Measurements from ENCODE around the gene LRRN2. TPM values are rescaled to one million over a fixed set of nuclear protein-coding genes. Genes with fewer than 3 reads are reported as not detected.

LRRN2 gene
- total RNA-seq, 2 donors from 2014 or later = 11.4 to 16.2 TPM

DNA sequence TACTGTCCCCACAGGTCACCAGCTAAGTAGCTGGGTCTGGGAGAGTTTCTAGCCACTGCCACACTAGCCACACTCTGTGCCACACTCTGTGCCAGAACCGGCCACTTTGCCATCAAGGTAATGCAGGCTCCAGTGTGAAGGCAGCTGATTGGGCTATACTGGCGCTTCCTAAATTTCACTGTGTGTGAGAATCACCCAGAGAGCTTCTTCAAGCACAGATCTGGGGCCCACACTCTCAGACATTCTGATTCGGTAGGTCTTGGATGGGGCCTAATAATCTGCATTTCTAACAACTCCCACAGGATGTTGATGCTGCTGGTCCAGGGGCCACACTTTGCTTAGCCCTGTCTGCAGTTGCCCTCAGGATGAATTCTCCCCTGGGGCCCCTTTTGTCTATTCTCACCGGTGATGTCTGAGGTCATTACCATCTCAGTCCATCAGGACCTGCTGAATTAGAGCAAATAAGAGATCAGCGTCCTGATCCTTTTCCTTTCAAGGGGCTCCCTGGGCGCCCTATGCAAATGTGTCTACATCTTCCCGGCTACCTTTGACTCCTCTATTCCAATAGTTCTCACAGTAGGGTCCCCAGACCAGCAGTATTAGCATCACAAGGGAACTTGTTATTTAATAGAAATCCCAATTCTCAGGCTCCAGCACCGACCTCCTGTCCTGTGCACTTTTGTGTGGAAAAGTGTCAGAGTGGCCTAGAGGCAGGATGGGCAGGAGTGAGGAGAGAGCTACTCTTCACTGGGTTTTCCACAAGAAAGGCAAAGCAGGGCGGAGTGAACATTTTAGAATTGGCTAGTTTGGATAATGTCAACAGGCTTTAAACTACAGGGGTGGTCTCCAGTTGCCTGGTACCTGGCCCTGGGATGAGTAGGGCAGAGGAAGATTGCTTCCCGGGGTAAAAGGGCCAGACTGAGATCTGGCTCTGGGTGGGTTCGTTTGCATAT is 24.7 kb upstream of the LRRN2 start:
- H3K4me3 ChIP-seq (ENCODE audit: low read length) = no peak overlapping the region
- no peaks in the 10 kb centered on the region for H3K36me3 Mint-ChIP-seq (ENCODE audit: low read depth)
- peak overlapping the region; percentile 49 for H3K27ac Mint-ChIP-seq
- peaks cover 69% of the 10 kb centered on the region for H3K4me1 Mint-ChIP-seq
- peaks cover 5% of the 10 kb centered on the region for H3K27me3 ChIP-seq (ENCODE audit: control insufficient read depth, insufficient read depth, low read length, poor library complexity, severe bottlenecking)
- no peaks in the 10 kb centered on the region for H3K9me3 Mint-ChIP-seq
- peaks cover 8% of the 10 kb centered on the region for H3K27me3 Mint-ChIP-seq (ENCODE audit: insufficient read depth)
- no peaks in the 10 kb centered on the region for H3K9me3 ChIP-seq (ENCODE audit: control insufficient read depth, low read length)
- TF ChIP-seq, protein P1, sequence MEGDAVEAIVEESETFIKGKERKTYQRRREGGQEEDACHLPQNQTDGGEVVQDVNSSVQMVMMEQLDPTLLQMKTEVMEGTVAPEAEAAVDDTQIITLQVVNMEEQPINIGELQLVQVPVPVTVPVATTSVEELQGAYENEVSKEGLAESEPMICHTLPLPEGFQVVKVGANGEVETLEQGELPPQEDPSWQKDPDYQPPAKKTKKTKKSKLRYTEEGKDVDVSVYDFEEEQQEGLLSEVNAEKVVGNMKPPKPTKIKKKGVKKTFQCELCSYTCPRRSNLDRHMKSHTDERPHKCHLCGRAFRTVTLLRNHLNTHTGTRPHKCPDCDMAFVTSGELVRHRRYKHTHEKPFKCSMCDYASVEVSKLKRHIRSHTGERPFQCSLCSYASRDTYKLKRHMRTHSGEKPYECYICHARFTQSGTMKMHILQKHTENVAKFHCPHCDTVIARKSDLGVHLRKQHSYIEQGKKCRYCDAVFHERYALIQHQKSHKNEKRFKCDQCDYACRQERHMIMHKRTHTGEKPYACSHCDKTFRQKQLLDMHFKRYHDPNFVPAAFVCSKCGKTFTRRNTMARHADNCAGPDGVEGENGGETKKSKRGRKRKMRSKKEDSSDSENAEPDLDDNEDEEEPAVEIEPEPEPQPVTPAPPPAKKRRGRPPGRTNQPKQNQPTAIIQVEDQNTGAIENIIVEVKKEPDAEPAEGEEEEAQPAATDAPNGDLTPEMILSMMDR (conservative IDR thresholded peaks at IDR 0.05) = no peak
- H3K4me3 Mint-ChIP-seq = no peak overlapping the region
- H3K36me3 ChIP-seq (ENCODE audit: control insufficient read depth, insufficient read depth, low read length) = no peaks in the 10 kb centered on the region
- no peak overlapping the region for H3K9ac ChIP-seq (ENCODE audit: extremely low read depth, low read length, poor library complexity, severe bottlenecking)
- peak overlapping the region; percentile 87 for H3K27ac ChIP-seq (ENCODE audit: low read depth, low read length)
- 26 to 33% methylated on average over 6 to 11 of the region's 11 CpGs for WGBS, 2 experiments (ENCODE audit: insufficient coverage in 1 of 2, insufficient read length in 1 of 2)
- H3K4me1 ChIP-seq (ENCODE audit: control insufficient read depth, insufficient read depth, low read length) = peaks cover 8% of the 10 kb centered on the region
- DNase-seq = peak; percentile 89

DNA sequence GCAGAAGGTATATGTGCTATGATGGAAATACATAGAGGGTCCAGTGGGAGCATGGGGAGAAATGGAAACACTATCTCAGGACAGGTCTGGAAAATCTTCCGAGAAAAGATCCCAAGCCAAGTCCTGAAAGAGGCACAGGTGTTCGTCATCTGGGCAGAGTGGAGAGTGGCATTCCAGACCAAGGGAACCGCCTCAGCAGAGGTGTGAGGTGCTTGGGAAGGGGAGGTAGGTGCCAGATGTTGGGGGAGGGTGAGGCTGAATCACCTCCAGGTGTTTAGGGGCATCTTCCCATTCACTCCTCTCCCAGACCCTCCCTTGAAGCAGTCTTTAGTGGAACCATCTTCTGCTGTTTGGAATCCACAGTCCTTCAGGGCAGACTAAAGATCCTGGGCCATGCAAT is 23.5 kb upstream of the LRRN2 start:
- H3K27me3 ChIP-seq (ENCODE audit: control insufficient read depth, insufficient read depth, low read length, poor library complexity, severe bottlenecking) = peaks cover 5% of the 10 kb centered on the region
- H3K9me3 ChIP-seq (ENCODE audit: control insufficient read depth, low read length) = no peaks in the 10 kb centered on the region
- TF ChIP-seq, protein P1 (conservative IDR thresholded peaks at IDR 0.05) = no peak
- Mint-ChIP-seq H3K27me3 (ENCODE audit: insufficient read depth) (peaks cover 8% of the 10 kb centered on the region), H3K4me3 (no peak overlapping the region), H3K27ac (no peak overlapping the region), H3K9me3 (no peaks in the 10 kb centered on the region), H3K36me3 (ENCODE audit: low read depth) (no peaks in the 10 kb centered on the region), H3K4me1 (peaks cover 57% of the 10 kb centered on the region)
- H3K36me3 ChIP-seq (ENCODE audit: control insufficient read depth, insufficient read depth, low read length) = no peaks in the 10 kb centered on the region
- H3K4me3 ChIP-seq (ENCODE audit: low read length) = no peak overlapping the region
- H3K9ac ChIP-seq (ENCODE audit: extremely low read depth, low read length, poor library complexity, severe bottlenecking) = no peak overlapping the region
- peaks cover 4% of the 10 kb centered on the region for H3K4me1 ChIP-seq (ENCODE audit: control insufficient read depth, insufficient read depth, low read length)
- H3K27ac ChIP-seq (ENCODE audit: low read depth, low read length) = no peak overlapping the region
- peak; percentile 75 for DNase-seq
- 87 to 94% methylated on average over 3 of the region's 3 CpGs for WGBS, 2 experiments (ENCODE audit: insufficient coverage in 1 of 2, insufficient read length in 1 of 2)

DNA sequence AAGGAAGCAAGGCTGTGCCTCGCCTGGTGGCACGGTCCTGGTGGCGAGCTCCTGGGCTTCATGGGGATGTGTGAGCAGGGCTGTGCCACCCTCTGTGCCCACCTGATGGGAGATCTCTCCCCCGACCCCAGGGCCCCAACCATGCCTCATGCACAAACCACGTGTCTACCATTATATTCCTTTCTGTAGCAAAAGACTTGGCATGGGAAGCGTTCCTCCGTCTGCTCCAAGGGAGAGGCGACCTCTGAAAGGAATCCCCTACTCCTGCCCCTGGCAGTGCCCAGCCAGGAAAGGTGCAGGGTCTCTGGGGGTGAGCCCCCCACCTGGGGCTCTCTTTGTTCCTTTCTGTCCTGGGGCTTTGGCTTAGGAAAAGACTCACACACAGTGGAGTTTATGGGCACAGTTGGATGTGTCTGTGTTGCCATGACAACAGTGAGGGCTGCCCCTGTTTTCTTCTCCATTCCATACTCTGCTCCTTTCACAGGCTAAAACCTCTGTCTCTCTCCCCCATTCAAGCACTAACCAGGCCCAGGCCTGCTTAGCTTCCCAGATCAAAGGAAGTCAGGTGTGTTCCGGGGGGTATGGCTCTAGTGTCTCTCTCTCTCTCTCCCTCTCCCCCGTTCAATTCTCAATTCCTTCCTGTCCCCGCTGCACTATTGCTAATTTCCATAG is 21.4 kb upstream of the LRRN2 start:
- peak; percentile 90 for DNase-seq
- TF ChIP-seq, protein P1 (conservative IDR thresholded peaks at IDR 0.05) = no peak
- H3K36me3 Mint-ChIP-seq (ENCODE audit: low read depth) = no peaks in the 10 kb centered on the region
- H3K4me1 Mint-ChIP-seq = peaks cover 41% of the 10 kb centered on the region
- H3K9me3 ChIP-seq (ENCODE audit: control insufficient read depth, low read length) = no peaks in the 10 kb centered on the region
- H3K36me3 ChIP-seq (ENCODE audit: control insufficient read depth, insufficient read depth, low read length) = no peaks in the 10 kb centered on the region
- H3K9me3 Mint-ChIP-seq = no peaks in the 10 kb centered on the region
- H3K27ac ChIP-seq (ENCODE audit: low read depth, low read length) = peak overlapping the region; percentile 75
- peaks cover 9% of the 10 kb centered on the region for H3K27me3 Mint-ChIP-seq (ENCODE audit: insufficient read depth)
- peaks cover 4% of the 10 kb centered on the region for H3K4me1 ChIP-seq (ENCODE audit: control insufficient read depth, insufficient read depth, low read length)
- no peak overlapping the region for H3K9ac ChIP-seq (ENCODE audit: extremely low read depth, low read length, poor library complexity, severe bottlenecking)
- H3K4me3 ChIP-seq (ENCODE audit: low read length) = no peak overlapping the region
- no peak overlapping the region for H3K4me3 Mint-ChIP-seq
- H3K27ac Mint-ChIP-seq = peak overlapping the region; percentile 46
- H3K27me3 ChIP-seq (ENCODE audit: control insufficient read depth, insufficient read depth, low read length, poor library complexity, severe bottlenecking) = peaks cover 5% of the 10 kb centered on the region
- 30 to 65% methylated on average over 2 to 11 of the region's 11 CpGs for WGBS, 2 experiments (ENCODE audit: insufficient coverage in 1 of 2, insufficient read length in 1 of 2)
